Measurements from ENCODE around the gene RNF17.

DNA sequence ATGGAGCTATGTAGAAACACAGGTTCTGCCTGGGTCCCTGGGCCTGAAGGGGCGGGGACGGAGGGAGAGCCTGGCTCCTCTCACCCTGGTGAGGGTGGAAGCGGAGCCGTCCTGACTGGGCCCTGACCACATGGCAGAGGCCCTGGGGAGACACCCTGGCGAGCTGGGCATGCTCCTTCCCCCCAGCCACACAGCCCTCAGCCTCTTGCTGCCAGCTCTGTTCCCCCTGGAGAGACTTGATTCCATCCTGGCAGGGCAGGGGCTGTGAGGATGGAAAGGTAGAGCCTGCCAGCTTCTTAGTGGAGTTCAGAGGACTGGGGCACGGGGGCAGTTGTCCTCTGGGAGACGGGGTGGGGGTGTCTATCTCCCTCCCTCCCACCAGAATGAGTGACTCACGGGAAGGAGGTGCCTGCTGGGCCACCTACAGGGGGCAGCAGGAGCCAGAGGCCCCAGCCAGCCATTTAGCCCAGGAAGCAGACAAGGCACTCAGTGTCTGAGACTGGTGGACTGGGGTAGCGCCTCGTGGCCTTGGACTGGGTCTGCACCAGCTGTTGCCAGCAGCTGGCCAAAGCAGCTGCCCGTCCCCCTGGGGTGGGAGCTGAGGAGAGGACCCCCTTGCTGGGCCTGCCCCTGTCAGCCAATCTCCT, 22.8 kb upstream of the RNF17 start:
- no peak for TF ChIP-seq EZH2 (IDR thresholded peaks at IDR 0.05; ENCODE audit: borderline replicate concordance, low read depth, low read length, severe bottlenecking)
- TF ChIP-seq, protein P1, sequence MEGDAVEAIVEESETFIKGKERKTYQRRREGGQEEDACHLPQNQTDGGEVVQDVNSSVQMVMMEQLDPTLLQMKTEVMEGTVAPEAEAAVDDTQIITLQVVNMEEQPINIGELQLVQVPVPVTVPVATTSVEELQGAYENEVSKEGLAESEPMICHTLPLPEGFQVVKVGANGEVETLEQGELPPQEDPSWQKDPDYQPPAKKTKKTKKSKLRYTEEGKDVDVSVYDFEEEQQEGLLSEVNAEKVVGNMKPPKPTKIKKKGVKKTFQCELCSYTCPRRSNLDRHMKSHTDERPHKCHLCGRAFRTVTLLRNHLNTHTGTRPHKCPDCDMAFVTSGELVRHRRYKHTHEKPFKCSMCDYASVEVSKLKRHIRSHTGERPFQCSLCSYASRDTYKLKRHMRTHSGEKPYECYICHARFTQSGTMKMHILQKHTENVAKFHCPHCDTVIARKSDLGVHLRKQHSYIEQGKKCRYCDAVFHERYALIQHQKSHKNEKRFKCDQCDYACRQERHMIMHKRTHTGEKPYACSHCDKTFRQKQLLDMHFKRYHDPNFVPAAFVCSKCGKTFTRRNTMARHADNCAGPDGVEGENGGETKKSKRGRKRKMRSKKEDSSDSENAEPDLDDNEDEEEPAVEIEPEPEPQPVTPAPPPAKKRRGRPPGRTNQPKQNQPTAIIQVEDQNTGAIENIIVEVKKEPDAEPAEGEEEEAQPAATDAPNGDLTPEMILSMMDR (IDR thresholded peaks at IDR 0.05; ENCODE audit: borderline replicate concordance, extremely low read depth, low read length, poor library complexity, severe bottlenecking): peak; percentile 49

Data from DND-41 (cell line).